UCSD-AML1 (cell line): ENCODE data around the gene ZNF556.
"Not testable (repeated sequence)": the region's sequence is repeated elsewhere in the genome, so short reads cannot be mapped to it uniquely, and the experiment has no call there.

Experiments
- DNase-seq: peaks from one replicate; lab custom pipeline; 2025; ENCODE audit not compliant: unreplicated experiment; lab: John Stamatoyannopoulos, UW

ZNF556 gene

GRCh38 chr19:2903326-2903725 lies 36.2 kb downstream of the ZNF556 start:
- not testable (repeated sequence) for DNase-seq

GRCh38 chr19:2905918-2906519 lies 38.9 kb downstream of the ZNF556 start:
- no peak for DNase-seq

DNA sequence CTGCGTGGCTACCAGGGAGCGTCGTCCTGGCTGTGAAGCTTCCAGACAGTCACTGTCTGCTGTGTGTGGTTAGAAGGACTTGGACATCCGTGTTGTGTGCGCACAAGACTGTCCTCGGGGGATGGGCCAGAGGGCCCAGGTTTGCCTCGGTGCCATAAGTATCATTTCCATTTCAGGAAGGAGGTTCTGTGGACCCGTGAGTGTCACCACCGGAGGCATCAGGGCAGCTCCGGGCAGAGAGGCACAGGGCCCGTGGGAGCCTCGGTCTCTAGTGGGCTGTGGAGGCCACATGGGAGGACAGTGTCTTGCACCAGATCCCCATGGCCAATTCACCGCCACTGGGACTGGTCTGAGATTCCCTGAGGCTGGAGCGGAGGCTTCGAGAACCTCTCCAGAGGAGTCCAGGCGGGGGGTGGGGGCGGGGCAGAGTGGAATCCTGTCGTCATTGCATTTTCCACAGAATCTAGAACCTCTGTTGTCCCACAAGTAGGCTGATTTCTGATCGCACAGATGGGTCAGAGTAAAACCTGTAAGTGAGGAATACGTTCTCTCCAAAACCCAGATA lies 39.6 kb downstream of the ZNF556 start:
- DNase-seq = no peak

GRCh38 chr19:2912306-2912705 lies 45.2 kb downstream of the ZNF556 start:
- no peak for DNase-seq

- DNase-seq = no peak
Observed at GRCh38 chr19:2917275-2918184, 50.4 kb downstream of the ZNF556 start.

DNA sequence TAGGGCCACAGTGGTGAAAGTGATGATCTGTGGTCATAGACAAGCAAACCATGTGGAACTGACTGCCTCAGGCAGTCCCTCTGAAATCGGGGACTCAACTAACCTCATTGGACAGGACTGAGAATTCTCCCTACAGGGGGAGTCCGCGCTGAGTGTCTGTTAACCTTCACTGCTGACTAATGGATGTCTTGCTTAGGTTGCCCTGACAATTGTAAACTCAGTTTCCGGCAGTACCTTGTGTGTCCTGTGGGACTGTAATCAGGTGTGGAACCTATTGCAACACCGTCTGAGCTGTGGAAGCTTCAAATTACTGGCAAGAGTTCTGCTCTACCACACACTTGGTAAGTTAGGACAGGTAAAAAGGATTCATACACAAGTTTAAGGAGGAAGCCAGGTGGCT lies 55.9 kb downstream of the ZNF556 start:
- no peak for DNase-seq

GRCh38 chr19:2923510-2923909 lies 56.4 kb downstream of the ZNF556 start:
- DNase-seq = no peak

GRCh38 chr19:2926341-2927031 lies 59.4 kb downstream of the ZNF556 start:
- DNase-seq = no peak

DNA sequence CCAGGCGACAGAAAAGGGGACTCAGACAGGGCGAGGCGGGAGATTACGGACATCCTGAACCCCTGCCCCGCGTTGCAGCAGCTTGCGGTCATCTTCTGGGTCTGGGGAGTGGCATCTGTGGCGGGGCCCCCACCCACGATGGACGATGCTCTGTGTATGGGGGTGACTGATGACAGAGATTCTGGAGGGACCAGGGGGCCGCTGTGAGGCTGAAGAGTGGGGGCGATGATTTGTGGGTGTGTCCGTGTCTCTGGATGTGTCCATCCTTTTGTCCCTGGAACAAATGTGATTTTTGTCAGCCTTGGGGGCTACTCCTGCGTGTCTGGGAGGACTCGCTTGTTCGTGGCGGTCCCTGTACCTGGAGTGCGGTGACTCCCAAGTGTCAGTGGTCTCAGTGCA lies 59.9 kb downstream of the ZNF556 start:
- DNase-seq = no peak
